Subcutaneous abdominal adipose tissue (tissue), 5 donors: ENCODE data around the gene TNFAIP3.

Source experiments
- H3K27ac ChIP-seq: one replicate; pipeline ENCODE4 v1.7.0; 2013; ENCODE audit warnings: low read depth, mild to moderate bottlenecking, inconsistent platforms, low read length, moderate library complexity
- H3K27me3 ChIP-seq, 5 donors: one replicate each; pipeline ENCODE4 v1.7.0; 2013; ENCODE audit warnings: low read length in 5 of 5, inconsistent platforms in 1 of 5; ENCODE audit not compliant: control insufficient read depth in 5 of 5, insufficient read depth in 4 of 5
- H3K36me3 ChIP-seq, 5 donors: one replicate each; pipeline ENCODE4 v1.7.0; 2013; ENCODE audit warnings: low read length in 5 of 5; ENCODE audit not compliant: control insufficient read depth in 5 of 5, insufficient read depth in 5 of 5
- H3K4me1 ChIP-seq, 5 donors: one replicate each; pipeline ENCODE4 v1.7.0; 2013; ENCODE audit warnings: low read length in 5 of 5, mild to moderate bottlenecking in 3 of 5, moderate library complexity in 1 of 5; ENCODE audit not compliant: control insufficient read depth in 5 of 5, insufficient read depth in 5 of 5
- H3K4me3 ChIP-seq, 5 donors: one replicate each; pipeline ENCODE4 v1.7.0; 2013; ENCODE audit warnings: low read length in 5 of 5, low read depth in 1 of 5
- H3K9ac ChIP-seq, 5 donors: one replicate each; pipeline ENCODE4 v1.7.0; 2013; ENCODE audit warnings: low read length in 5 of 5, mild to moderate bottlenecking in 4 of 5, moderate library complexity in 3 of 5
- H3K9me3 ChIP-seq, 5 donors: one replicate each; pipeline ENCODE4 v1.7.0; 2013; ENCODE audit warnings: low read length in 5 of 5; ENCODE audit not compliant: control insufficient read depth in 5 of 5
- donor health status: healthy.
- donor health status: healthy.
- donor health status: healthy.
- donor health status: healthy.
- donor health status: healthy.

TNFAIP3 gene

DNA sequence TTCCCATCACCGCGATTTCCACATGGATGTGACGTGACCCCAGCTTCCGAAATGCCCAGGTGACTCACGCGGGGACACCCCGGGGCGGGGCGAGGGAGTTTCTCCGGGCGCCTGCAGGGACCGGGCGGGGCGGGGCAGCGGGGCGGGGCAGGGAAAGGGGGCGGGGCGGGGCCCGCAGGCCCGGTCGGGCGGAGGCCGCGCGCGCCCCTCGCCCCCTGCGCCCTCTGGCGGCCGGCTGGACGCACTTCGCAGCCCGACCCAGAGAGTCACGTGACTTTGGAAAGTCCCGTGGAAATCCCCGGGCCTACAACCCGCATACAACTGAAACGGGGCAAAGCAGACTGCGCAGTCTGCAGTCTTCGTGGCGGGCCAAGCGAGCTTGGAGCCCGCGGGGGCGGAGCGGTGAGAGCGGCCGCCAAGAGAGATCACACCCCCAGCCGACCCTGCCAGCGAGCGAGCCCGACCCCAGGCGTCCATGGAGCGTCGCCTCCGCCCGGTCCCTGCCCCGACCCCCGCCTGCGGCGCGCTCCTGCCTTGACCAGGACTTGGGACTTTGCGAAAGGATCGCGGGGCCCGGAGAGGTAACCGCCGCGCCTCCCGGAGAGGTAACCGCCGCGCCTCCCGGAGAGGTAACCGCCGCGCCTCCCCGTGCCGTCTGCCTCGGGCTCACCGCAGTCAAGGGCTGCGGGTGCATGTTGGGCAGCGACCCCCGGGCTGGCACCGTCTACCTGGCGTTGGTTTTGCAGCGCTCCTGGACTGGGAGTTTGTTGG lies at the start of gene TNFAIP3:
Gene TNFAIP3, plus strand, starts transcription at position 346 of the 771 bp plus-strand sequence. CDS start 3,969 bp downstream, outside the sequence.
- Histone ChIP-seq H3K36me3 (peaks cover 0 to 6% (median 3%) of the 10 kb centered on the region in 5 donors), H3K9ac (peak within 1 kb of the TSS; percentile 86 to 99 (median 92)), H3K4me1 (peaks cover 4 to 55% (median 42%) of the 10 kb centered on the region in 5 donors), H3K27me3 (no peaks in the 10 kb centered on the region), H3K4me3 (peak within 1 kb of the TSS; percentile 93 to 99 (median 98)), H3K27ac (peak within 1 kb of the TSS; percentile 92), H3K9me3 (no peaks in the 10 kb centered on the region)

- Histone ChIP-seq H3K36me3 (no peaks in the 10 kb centered on the region), H3K4me1 (peaks cover 0 to 34% (median 23%) of the 10 kb centered on the region in 5 donors), H3K27ac (no peak overlapping the region), H3K27me3 (no peaks in the 10 kb centered on the region), H3K9ac (no peak overlapping the region), H3K9me3 (no peaks in the 10 kb centered on the region), H3K4me3 (no peak overlapping the region)
Observed at GRCh38 chr6:137818440-137818839, 48.6 kb upstream of the TNFAIP3 start.

DNA sequence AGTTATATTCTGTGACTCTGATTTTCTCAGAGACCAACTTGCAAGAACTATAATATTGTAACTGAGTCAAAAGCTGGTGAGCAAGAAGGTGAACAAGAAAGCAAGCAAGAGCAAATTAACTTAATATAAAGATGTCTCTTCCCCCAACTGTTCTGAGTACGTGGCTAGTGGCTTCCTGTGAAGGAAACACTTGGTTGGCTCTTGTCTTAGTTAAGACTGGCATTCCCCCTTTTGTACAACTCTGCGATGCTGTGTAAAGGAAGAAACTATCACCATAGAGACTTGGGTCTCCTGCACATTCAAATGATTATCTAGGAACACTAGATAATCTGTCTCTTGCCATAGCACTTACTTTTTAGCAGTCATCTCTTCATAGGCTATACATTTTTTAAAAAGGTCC lies 47.3 kb upstream of the TNFAIP3 start:
- Histone ChIP-seq H3K4me3 (no peak overlapping the region), H3K27me3 (no peaks in the 10 kb centered on the region), H3K36me3 (no peaks in the 10 kb centered on the region), H3K4me1 (peaks cover 0 to 38% (median 26%) of the 10 kb centered on the region in 5 donors), H3K9ac (no peak overlapping the region), H3K9me3 (no peaks in the 10 kb centered on the region), H3K27ac (no peak overlapping the region)

DNA sequence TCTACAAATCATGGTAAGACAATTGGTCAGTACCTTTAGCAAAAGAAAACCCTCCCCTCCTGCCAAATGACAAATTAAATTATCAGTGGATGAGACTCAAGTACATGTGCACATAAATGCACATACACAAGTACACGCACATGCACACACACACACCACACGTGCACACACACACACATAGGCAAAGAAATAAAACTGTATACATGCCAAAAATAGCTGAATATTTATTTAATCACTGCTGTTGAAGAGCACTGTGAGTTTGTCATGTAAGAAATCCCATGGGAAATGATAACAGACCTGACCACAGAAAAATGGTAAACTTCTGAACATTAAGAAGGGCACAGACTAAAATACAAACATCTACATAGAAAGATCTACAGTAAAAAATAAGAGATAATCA lies 46.6 kb upstream of the TNFAIP3 start:
- Histone ChIP-seq H3K36me3 (no peaks in the 10 kb centered on the region), H3K9me3 (no peaks in the 10 kb centered on the region), H3K27me3 (no peaks in the 10 kb centered on the region), H3K4me1 (peaks cover 0 to 43% (median 33%) of the 10 kb centered on the region in 5 donors), H3K9ac (no peak overlapping the region), H3K27ac (peak overlapping the region; percentile 4), H3K4me3 (no peak overlapping the region)

- no peak overlapping the region for H3K4me3 ChIP-seq
- no peaks in the 10 kb centered on the region for H3K9me3 ChIP-seq
- no peaks in the 10 kb centered on the region for H3K36me3 ChIP-seq
- peaks cover 0 to 40% (median 34%) of the 10 kb centered on the region in 5 donors for H3K4me1 ChIP-seq
- no peaks in the 10 kb centered on the region for H3K27me3 ChIP-seq
- H3K9ac ChIP-seq, result no peak overlapping the region
- H3K27ac ChIP-seq, result peak overlapping the region; percentile 4
Observed at GRCh38 chr6:137820952-137821351, 46.1 kb upstream of the TNFAIP3 start.

DNA sequence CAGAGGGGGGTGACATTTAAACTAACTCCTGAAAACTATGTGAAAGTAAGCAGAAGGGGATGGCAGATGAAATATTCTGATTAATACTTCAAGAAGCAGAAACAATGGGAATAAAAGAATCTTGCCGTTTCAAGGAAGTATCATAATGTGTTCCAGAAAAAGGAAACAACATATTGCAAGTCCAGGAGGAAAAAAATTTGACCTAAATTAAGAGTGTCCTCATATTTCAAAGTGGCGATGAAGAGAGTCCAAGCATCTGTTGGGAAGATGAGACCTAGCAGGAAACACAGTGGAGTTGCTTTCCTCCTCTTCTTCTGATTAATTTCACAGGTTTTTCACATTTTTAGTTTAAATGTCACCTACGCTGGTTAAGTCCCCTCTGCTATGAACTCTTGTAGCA lies 45.6 kb upstream of the TNFAIP3 start:
- Histone ChIP-seq H3K4me3 (no peak overlapping the region), H3K27ac (no peak overlapping the region), H3K4me1 (peaks cover 0 to 38% (median 34%) of the 10 kb centered on the region in 5 donors), H3K36me3 (no peaks in the 10 kb centered on the region), H3K9ac (no peak overlapping the region), H3K27me3 (no peaks in the 10 kb centered on the region), H3K9me3 (no peaks in the 10 kb centered on the region)

GRCh38 chr6:137823826-137824555 lies 43.1 kb upstream of the TNFAIP3 start:
- no peaks in the 10 kb centered on the region for H3K36me3 ChIP-seq
- H3K4me3 ChIP-seq, result no peak overlapping the region
- H3K4me1 ChIP-seq, result peaks cover 0 to 31% (median 26%) of the 10 kb centered on the region in 5 donors
- no peak overlapping the region for H3K27ac ChIP-seq
- no peaks in the 10 kb centered on the region for H3K27me3 ChIP-seq
- no peaks in the 10 kb centered on the region for H3K9me3 ChIP-seq
- no peak overlapping the region for H3K9ac ChIP-seq

- Histone ChIP-seq H3K9ac (no peak overlapping the region), H3K9me3 (no peaks in the 10 kb centered on the region), H3K27ac (no peak overlapping the region), H3K4me1 (peaks cover 0 to 30% (median 26%) of the 10 kb centered on the region in 5 donors), H3K4me3 (no peak overlapping the region), H3K27me3 (no peaks in the 10 kb centered on the region), H3K36me3 (no peaks in the 10 kb centered on the region)
Observed at GRCh38 chr6:137824556-137824879, 42.5 kb upstream of the TNFAIP3 start.

- Histone ChIP-seq H3K4me1 (peaks cover 0 to 26% (median 25%) of the 10 kb centered on the region in 5 donors), H3K9me3 (no peaks in the 10 kb centered on the region), H3K4me3 (no peak overlapping the region), H3K27ac (no peak overlapping the region), H3K27me3 (no peaks in the 10 kb centered on the region), H3K9ac (no peak overlapping the region), H3K36me3 (no peaks in the 10 kb centered on the region)
Observed at GRCh38 chr6:137824896-137825295, 42.2 kb upstream of the TNFAIP3 start.

- H3K27me3 ChIP-seq, result no peaks in the 10 kb centered on the region
- no peaks in the 10 kb centered on the region for H3K9me3 ChIP-seq
- no peak overlapping the region for H3K27ac ChIP-seq
- H3K4me3 ChIP-seq, result no peak overlapping the region
- H3K9ac ChIP-seq, result no peak overlapping the region
- peaks cover 0 to 14% (median 11%) of the 10 kb centered on the region in 5 donors for H3K4me1 ChIP-seq
- no peaks in the 10 kb centered on the region for H3K36me3 ChIP-seq
Observed at GRCh38 chr6:137827411-137827940, 39.6 kb upstream of the TNFAIP3 start.
